Skeletal muscle satellite cell (primary cell): Measurements from ENCODE around the gene TSFM.
"Not testable (repeated sequence)": the region's sequence is repeated elsewhere in the genome, so short reads cannot be mapped to it uniquely, and the experiment has no call there.

Experiments used
- H3K27me3 ChIP-seq: 2 replicates; pipeline ENCODE4 v1.7.0; 2013; ENCODE audit warnings: low read length; ENCODE audit not compliant: control insufficient read depth, insufficient read depth
- H3K36me3 ChIP-seq: 2 replicates; pipeline ENCODE4 v1.7.0; 2013; ENCODE audit warnings: mild to moderate bottlenecking, control low read depth, low read length; ENCODE audit not compliant: insufficient read depth
- H3K4me1 ChIP-seq: 2 replicates; pipeline ENCODE4 v1.7.0; 2013; ENCODE audit warnings: low read length; ENCODE audit not compliant: control insufficient read depth, insufficient read depth
- H3K4me2 ChIP-seq: 2 replicates; pipeline ENCODE4 v1.7.0; 2013; ENCODE audit warnings: mild to moderate bottlenecking, low read length
- H3K4me3 ChIP-seq: 2 replicates; pipeline ENCODE4 v1.7.0; 2013; ENCODE audit warnings: low read length
- H3K9ac ChIP-seq: 2 replicates; pipeline ENCODE4 v1.7.0; 2013; ENCODE audit warnings: mild to moderate bottlenecking, low read depth, low read length, moderate library complexity
- H3K9me3 ChIP-seq: replicated peaks from 2 replicates; pipeline ENCODE4 v1.7.0; 2013; ENCODE audit warnings: mild to moderate bottlenecking, control low read depth, low read length

The TSFM gene

DNA sequence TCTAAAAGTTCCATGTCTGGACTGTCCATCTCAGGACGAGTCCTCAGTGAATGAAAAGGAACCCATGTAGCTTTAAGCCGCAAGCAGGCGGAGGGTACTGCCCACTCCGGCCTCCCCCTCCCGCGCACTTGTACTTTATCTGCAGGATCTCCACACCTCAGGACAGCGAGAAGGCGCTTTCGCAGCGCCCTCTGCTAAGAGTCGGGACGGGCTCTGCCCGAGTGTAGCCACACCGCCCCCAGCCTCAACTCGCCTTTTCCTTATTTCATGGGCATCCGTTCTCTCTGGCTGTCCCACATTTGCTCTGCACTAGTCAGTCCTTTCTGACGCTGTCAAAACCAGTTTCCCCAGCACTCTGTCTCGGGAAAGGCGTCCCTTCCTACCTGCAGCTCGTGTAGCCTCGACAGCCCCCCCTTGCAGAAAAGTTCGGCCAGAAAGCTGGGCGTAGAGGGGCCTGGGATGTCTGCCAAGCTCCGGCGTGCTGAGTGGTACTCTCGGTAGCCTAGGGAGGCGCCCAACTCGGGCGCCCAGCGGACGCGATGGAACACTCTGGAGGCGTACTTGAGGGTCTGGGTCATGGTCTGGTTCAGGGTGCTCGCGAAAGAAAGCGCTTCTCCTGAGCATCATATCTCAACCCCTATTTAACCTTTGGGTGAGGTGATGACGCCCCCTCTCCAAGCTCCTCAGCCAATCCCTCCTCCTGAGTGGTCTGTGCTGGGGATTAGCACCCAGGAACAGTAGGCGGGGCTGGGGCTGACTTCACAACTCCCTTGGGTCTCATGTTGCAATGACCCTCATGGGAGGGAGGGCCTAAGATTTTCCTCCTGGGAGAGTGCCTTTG is 15.9 kb upstream of the TSFM start, which contains the start of gene CYP27B1:
CYP27B1 (minus strand) TSS at position 615 of the 841 bp plus-strand sequence; CDS start at position 578, 37 bp downstream.
- Histone ChIP-seq H3K4me1 (peaks cover 35% of the 10 kb centered on the region), H3K9ac (no peak within 1 kb of the TSS), H3K4me2 (peak within 1 kb of the TSS; percentile 69), H3K4me3 (peak within 1 kb of the TSS; percentile 50), H3K36me3 (peaks cover 18% of the 10 kb centered on the region), H3K27me3 (peaks cover 36% of the 10 kb centered on the region), H3K9me3 (no peaks in the 10 kb centered on the region)

GRCh38 chr12:57767305-57767698 is 15.3 kb upstream of the TSFM start:
- Histone ChIP-seq H3K36me3 (peaks cover 18% of the 10 kb centered on the region), H3K4me2 (peak overlapping the region; percentile 69), H3K9me3 (no peaks in the 10 kb centered on the region), H3K4me1 (peaks cover 35% of the 10 kb centered on the region), H3K9ac (no peak overlapping the region), H3K4me3 (no peak overlapping the region), H3K27me3 (peaks cover 36% of the 10 kb centered on the region)

GRCh38 chr12:57767876-57768275 is 14.7 kb upstream of the TSFM start:
- H3K9ac ChIP-seq, result no peak overlapping the region
- peaks cover 18% of the 10 kb centered on the region for H3K36me3 ChIP-seq
- no peaks in the 10 kb centered on the region for H3K9me3 ChIP-seq
- no peak overlapping the region for H3K4me3 ChIP-seq
- H3K4me1 ChIP-seq, result peaks cover 35% of the 10 kb centered on the region
- no peak overlapping the region for H3K4me2 ChIP-seq
- H3K27me3 ChIP-seq, result peaks cover 36% of the 10 kb centered on the region

- no peak overlapping the region for H3K4me2 ChIP-seq
- no peak overlapping the region for H3K9ac ChIP-seq
- H3K4me3 ChIP-seq, result no peak overlapping the region
- H3K4me1 ChIP-seq, result peaks cover 35% of the 10 kb centered on the region
- H3K27me3 ChIP-seq, result peaks cover 26% of the 10 kb centered on the region
- no peaks in the 10 kb centered on the region for H3K9me3 ChIP-seq
- H3K36me3 ChIP-seq, result peaks cover 18% of the 10 kb centered on the region
These were observed 13.0 kb upstream of the TSFM start for GRCh38 chr12:57769594-57769993.

GRCh38 chr12:57770734-57771133 is 11.9 kb upstream of the TSFM start:
- Histone ChIP-seq H3K4me1 (peaks cover 25% of the 10 kb centered on the region), H3K9me3 (no peaks in the 10 kb centered on the region), H3K36me3 (peaks cover 18% of the 10 kb centered on the region), H3K27me3 (peaks cover 15% of the 10 kb centered on the region), H3K4me2 (peak overlapping the region; percentile 99), H3K9ac (no peak overlapping the region), H3K4me3 (peak overlapping the region; percentile 94)

GRCh38 chr12:57771236-57771872 is 11.2 kb upstream of the TSFM start:
- peaks cover 19% of the 10 kb centered on the region for H3K4me1 ChIP-seq
- peaks cover 9% of the 10 kb centered on the region for H3K27me3 ChIP-seq
- no peaks in the 10 kb centered on the region for H3K9me3 ChIP-seq
- peak overlapping the region; percentile 99 for H3K4me2 ChIP-seq
- H3K9ac ChIP-seq, result peak overlapping the region; percentile 91
- peak overlapping the region; percentile 94 for H3K4me3 ChIP-seq
- peaks cover 18% of the 10 kb centered on the region for H3K36me3 ChIP-seq

- peaks cover 18% of the 10 kb centered on the region for H3K36me3 ChIP-seq
- no peaks in the 10 kb centered on the region for H3K9me3 ChIP-seq
- H3K4me1 ChIP-seq, result peaks cover 13% of the 10 kb centered on the region
These were observed 10.6 kb upstream of the TSFM start, which contains the start of gene METTL1 for GRCh38 chr12:57771873-57772428. Gene METTL1, minus strand, starts transcription at chr12:57772105. Its CDS starts 22 bp downstream, at chr12:57772083.

DNA sequence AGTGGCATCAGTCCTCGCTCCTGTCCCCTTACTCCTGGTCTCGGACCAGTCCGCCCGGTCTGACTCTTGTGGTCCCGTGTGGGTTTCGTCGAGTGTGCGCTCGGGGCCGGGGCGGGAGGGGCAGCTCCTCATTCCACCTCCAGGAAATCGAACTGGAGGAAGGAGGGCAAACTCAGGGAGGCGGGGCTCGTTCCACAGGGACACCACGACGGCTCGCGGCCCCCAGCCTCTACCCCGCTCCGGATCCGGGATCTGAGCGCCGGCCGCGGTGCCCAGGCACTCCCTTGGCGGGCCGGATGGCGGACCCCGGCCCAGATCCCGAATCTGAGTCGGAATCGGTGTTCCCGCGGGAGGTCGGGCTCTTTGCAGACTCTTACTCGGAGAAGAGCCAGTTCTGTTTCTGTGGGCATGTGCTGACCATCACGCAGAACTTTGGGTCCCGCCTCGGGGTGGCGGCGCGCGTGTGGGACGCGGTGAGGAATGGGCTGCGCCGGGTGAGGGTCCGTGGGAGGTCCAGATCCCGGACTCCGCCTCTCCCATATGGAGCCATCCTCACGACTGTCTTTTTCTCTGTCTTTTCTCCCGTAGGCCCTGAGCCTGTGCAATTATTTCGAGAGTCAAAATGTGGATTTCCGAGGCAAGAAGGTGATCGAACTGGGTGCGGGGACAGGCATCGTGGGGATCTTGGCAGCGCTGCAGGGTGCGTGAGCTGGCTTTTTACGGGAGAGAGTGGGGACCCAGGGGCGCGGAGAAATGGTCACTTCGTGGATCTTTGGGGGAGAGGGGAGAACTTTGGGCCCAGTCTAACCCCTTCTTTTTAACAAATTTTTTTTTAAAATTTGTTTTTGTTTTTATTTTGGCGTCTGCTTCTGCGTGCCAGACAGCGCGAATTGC is 9.9 kb upstream of the TSFM start, which contains the start of gene EEF1AKMT3:
EEF1AKMT3 (plus strand) TSS at position 186 of the 894 bp plus-strand sequence; CDS start at position 297, 111 bp downstream.
- Histone ChIP-seq H3K9ac (peak within 1 kb of the TSS; percentile 91), H3K4me1 (peaks cover 8% of the 10 kb centered on the region), H3K4me3 (peak within 1 kb of the TSS; percentile 94), H3K27me3 (no peaks in the 10 kb centered on the region), H3K9me3 (no peaks in the 10 kb centered on the region), H3K36me3 (peaks cover 18% of the 10 kb centered on the region), H3K4me2 (peak within 1 kb of the TSS; percentile 99)

More at GRCh38 chr12:57771873-57772428, 10.6 kb upstream of the TSFM start, which contains the start of gene METTL1:
- H3K4me3 ChIP-seq, result peak within 1 kb of the TSS; percentile 94
- H3K4me2 ChIP-seq, result peak within 1 kb of the TSS; percentile 99
- peak within 1 kb of the TSS; percentile 91 for H3K9ac ChIP-seq
- peaks cover 3% of the 10 kb centered on the region for H3K27me3 ChIP-seq

DNA sequence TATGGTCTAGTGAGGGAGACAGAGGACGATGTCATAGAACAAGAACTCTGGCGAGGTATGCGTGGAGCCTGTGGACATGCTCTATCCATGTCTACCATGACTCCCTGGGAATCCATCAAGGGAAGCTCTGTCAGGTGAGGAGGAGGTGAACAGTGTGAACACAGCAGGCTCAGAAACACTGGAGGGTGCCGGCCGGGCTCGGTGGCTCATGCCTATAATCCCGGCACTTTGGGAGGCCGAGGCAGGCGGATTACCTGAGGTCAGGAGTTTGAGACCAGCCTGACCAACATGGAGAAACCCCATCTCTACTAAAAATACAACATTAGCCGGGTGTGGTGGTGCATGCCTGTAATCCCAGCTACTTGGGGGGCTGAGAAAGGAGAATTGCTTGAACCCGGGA is 8.0 kb upstream of the TSFM start:
- H3K9me3 ChIP-seq, H3K4me3 ChIP-seq, H3K4me1 ChIP-seq, H3K27me3 ChIP-seq, H3K9ac ChIP-seq, H3K4me2 ChIP-seq: not testable (repeated sequence)
- peaks cover 10% of the 10 kb centered on the region for H3K36me3 ChIP-seq

DNA sequence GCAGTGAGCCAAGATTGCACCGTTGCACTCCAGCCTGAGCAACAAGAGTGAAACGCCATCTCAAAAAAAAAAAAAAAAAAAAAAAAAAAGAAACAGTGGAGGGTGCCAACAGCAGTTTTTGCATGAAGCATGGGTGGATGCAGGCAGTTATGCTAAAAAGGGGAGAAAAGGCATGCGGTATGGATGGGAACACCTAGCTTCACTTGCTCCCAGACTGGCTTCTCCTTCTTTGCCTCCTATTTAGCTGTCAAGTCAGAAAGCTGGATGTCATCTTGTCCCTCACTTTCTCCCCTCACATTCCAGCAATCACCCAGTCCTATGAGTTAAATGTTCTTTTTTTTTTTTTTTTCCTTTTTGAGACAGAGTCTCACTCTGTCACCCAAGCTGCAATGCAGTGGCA is 7.5 kb upstream of the TSFM start:
- H3K36me3 ChIP-seq, result peaks cover 9% of the 10 kb centered on the region
- no peak overlapping the region for H3K4me3 ChIP-seq
- H3K9me3 ChIP-seq, result no peaks in the 10 kb centered on the region
- peaks cover 8% of the 10 kb centered on the region for H3K4me1 ChIP-seq
- H3K4me2 ChIP-seq, result no peak overlapping the region
- H3K27me3 ChIP-seq, result no peaks in the 10 kb centered on the region
- H3K9ac ChIP-seq, result no peak overlapping the region
